Measurements from ENCODE around the gene PYCARD.

DNA sequence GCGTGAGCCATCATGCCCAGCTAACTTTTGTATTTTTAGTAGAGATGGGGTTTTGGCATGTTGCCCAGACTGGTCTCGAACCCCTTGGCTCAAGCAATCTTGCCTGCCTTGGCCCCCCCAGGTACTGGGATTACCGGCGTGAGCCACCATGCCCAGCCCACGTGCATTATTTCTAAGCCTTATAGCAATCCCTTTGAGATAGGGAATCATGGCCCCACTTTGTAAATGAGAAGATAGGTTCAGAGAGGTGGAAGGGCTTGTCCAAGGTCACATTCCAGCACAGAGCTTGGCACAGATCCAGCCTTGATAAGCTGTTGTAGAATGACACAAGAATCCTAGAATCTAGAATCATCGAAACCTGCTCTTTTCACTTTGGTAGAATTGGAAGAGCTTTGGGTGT is 4.2 kb upstream of the PYCARD start:
- TF ChIP-seq, protein P1, sequence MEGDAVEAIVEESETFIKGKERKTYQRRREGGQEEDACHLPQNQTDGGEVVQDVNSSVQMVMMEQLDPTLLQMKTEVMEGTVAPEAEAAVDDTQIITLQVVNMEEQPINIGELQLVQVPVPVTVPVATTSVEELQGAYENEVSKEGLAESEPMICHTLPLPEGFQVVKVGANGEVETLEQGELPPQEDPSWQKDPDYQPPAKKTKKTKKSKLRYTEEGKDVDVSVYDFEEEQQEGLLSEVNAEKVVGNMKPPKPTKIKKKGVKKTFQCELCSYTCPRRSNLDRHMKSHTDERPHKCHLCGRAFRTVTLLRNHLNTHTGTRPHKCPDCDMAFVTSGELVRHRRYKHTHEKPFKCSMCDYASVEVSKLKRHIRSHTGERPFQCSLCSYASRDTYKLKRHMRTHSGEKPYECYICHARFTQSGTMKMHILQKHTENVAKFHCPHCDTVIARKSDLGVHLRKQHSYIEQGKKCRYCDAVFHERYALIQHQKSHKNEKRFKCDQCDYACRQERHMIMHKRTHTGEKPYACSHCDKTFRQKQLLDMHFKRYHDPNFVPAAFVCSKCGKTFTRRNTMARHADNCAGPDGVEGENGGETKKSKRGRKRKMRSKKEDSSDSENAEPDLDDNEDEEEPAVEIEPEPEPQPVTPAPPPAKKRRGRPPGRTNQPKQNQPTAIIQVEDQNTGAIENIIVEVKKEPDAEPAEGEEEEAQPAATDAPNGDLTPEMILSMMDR (conservative IDR thresholded peaks at IDR 0.05): no peak
- TF ChIP-seq ZFX (IDR thresholded peaks at IDR 0.05): no peak
